OCI-LY7 (cell line): ENCODE data around the gene LTK. TPM values are rescaled to one million over a fixed set of nuclear protein-coding genes. Genes with fewer than 3 reads are reported as not detected.

ENCODE experiments used
- BruUV-seq: library from RNA; stranded (reverse); fragments of 400-500 nt; replicated peaks from 2 replicates; lab custom pipeline; 2021; lab: Mats Ljungman, UMichigan
- CTCF ChIA-PET: fragments of 300-600 bp; sonication (Branson Sonifier 250); formaldehyde crosslinking; loops from one replicate; lab custom pipeline; 2022; ENCODE audit warnings: antibody characterized with exemption; ENCODE audit not compliant: unreplicated experiment; lab: Charles Lee
- POLR2A ChIA-PET: fragments of 300-600 bp; sonication (Branson Sonifier 250); formaldehyde crosslinking; loops from one replicate; lab custom pipeline; 2022; ENCODE audit warnings: antibody characterized with exemption; lab: Charles Lee
- DNase-seq: peaks from one replicate; pipeline ENCODE4 v3.0.0-alpha.2; 2015; ENCODE audit warnings: low spot score
- H2AFZ ChIP-seq: fragments of 200-600 bp; sonication (generic), shearing (Covaris generic); 2 replicates; pipeline ENCODE4 v1.6.1; 2014; ENCODE audit warnings: mild to moderate bottlenecking, antibody characterized with exemption, low read length, moderate library complexity
- H3K27ac ChIP-seq: fragments of 200-600 bp; sonication (generic); 2 replicates; pipeline ENCODE4 v1.5.1; 2014; ENCODE audit warnings: mixed run types, low read depth, mild to moderate bottlenecking, moderate library complexity, low read length, inconsistent platforms; ENCODE audit not compliant: poor library complexity, severe bottlenecking
- H3K36me3 ChIP-seq: fragments of 200-600 bp; sonication (generic); 2 replicates; pipeline ENCODE4 v1.6.1; 2014; ENCODE audit warnings: mild to moderate bottlenecking, antibody characterized with exemption, low read length, moderate library complexity, mixed read lengths; ENCODE audit not compliant: insufficient read depth
- H3K4me1 ChIP-seq: fragments of 200-600 bp; sonication (generic); 2 replicates; pipeline ENCODE4 v1.5.1; 2014; ENCODE audit warnings: mild to moderate bottlenecking, low read length; ENCODE audit not compliant: insufficient read depth, poor library complexity, severe bottlenecking
- H3K4me2 ChIP-seq: fragments of 200-600 bp; sonication (generic); 2 replicates; pipeline ENCODE4 v1.6.1; 2014; ENCODE audit warnings: mild to moderate bottlenecking, low read length
- H3K4me3 ChIP-seq: fragments of 200-600 bp; sonication (generic); 2 replicates; pipeline ENCODE4 v1.5.1; 2014; ENCODE audit warnings: mild to moderate bottlenecking, low read depth, low read length; ENCODE audit not compliant: poor library complexity, severe bottlenecking
- H3K79me2 ChIP-seq: fragments of 200-600 bp; sonication (generic); 2 replicates; pipeline ENCODE4 v1.6.1; 2016; ENCODE audit warnings: low read depth, mild to moderate bottlenecking, low read length, moderate library complexity, mixed read lengths; ENCODE audit not compliant: insufficient read depth
- H3K9me2 ChIP-seq: fragments of 200-600 bp; sonication (generic); 2 replicates; pipeline ENCODE4 v1.6.1; 2016; ENCODE audit warnings: mild to moderate bottlenecking, low read length, mixed read lengths; ENCODE audit not compliant: insufficient read depth
- H3K9me3 ChIP-seq: fragments of 200-600 bp; sonication (generic); 2 replicates; pipeline ENCODE4 v1.6.1; 2014; ENCODE audit warnings: mild to moderate bottlenecking, mixed run types, low read length, mixed read lengths
- H4K20me1 ChIP-seq: fragments of 200-600 bp; sonication (generic); 2 replicates; pipeline ENCODE4 v1.6.1; 2014; ENCODE audit warnings: mild to moderate bottlenecking, antibody characterized with exemption, low read length, moderate library complexity, mixed read lengths; ENCODE audit not compliant: insufficient read depth
- EZH2phosphoT487 ChIP-seq: fragments of 200-600 bp; sonication (generic); IDR thresholded peaks from 2 replicates; pipeline ENCODE4 v1.6.1; 2018; ENCODE audit warnings: low read depth, borderline replicate concordance, mild to moderate bottlenecking, mixed run types, antibody characterized with exemption, low read length, moderate library complexity, mixed read lengths
- intact Hi-C: fragments of 100-400 bp; cut with micrococcal nuclease; formaldehyde crosslinking; loops from one replicate; pipeline ENCODE4 v1.10.0; 2022; ENCODE audit not compliant: unreplicated experiment
- total RNA-seq, 2 experiments: library from RNA; depleted of rRNA in 1 of 2; stranded (reverse); fragments of >200 nt in 1 of 2; shearing (Covaris generic) in 1 of 2; gene quantifications; 2 replicates each; pipeline ENCODE4 v1.2.3, GENCODE V29; 2014 to 2022
- TF ChIP-seq, protein P1 (sequence below): fragments of 200-600 bp; sonication (generic); conservative IDR thresholded peaks from 2 replicates; pipeline ENCODE4 v1.5.1; 2014; ENCODE audit warnings: mild to moderate bottlenecking, antibody characterized with exemption, low read length, moderate library complexity, mixed read lengths

LTK gene
- total RNA-seq, 2 experiments from 2014 or later, result 0.11 to 0.22 TPM

- H3K36me3 ChIP-seq, result no peaks in the 10 kb centered on the region
- TF ChIP-seq, protein P1, sequence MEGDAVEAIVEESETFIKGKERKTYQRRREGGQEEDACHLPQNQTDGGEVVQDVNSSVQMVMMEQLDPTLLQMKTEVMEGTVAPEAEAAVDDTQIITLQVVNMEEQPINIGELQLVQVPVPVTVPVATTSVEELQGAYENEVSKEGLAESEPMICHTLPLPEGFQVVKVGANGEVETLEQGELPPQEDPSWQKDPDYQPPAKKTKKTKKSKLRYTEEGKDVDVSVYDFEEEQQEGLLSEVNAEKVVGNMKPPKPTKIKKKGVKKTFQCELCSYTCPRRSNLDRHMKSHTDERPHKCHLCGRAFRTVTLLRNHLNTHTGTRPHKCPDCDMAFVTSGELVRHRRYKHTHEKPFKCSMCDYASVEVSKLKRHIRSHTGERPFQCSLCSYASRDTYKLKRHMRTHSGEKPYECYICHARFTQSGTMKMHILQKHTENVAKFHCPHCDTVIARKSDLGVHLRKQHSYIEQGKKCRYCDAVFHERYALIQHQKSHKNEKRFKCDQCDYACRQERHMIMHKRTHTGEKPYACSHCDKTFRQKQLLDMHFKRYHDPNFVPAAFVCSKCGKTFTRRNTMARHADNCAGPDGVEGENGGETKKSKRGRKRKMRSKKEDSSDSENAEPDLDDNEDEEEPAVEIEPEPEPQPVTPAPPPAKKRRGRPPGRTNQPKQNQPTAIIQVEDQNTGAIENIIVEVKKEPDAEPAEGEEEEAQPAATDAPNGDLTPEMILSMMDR, result no peak
- TF ChIP-seq EZH2phosphoT487, result no peak
- H2AFZ ChIP-seq, result peak within 1 kb of the TSS; percentile 7; the same call in 1 of the 2 replicates
- H3K9me2 ChIP-seq, result no peaks in the 10 kb centered on the region
- no peak within 1 kb of the TSS for H3K27ac ChIP-seq
- H3K4me3 ChIP-seq, result peak within 1 kb of the TSS; percentile 50
- no peaks in the 10 kb centered on the region for H3K79me2 ChIP-seq
- intact Hi-C loops, result loop anchor here (5.0 kb wide), 2 partner anchors 214 to 344 kb away; partner anchors contain the start of gene MAPKBP1
- ChIA-PET POLR2A (interaction anchor here (0.5 kb wide), 1 partner anchor 1453 kb away, joined by 3 read pairs; no protein-coding TSS in a partner anchor), CTCF (interaction anchor here (1.3 kb wide), 1 partner anchor 219 kb away, joined by 3 read pairs; no protein-coding TSS in a partner anchor)
- no TSS peak for BruUV-seq
- no peaks in the 10 kb centered on the region for H3K9me3 ChIP-seq
- peaks cover 29% of the 10 kb centered on the region for H3K4me1 ChIP-seq
- H3K4me2 ChIP-seq, result peak within 1 kb of the TSS; percentile 63
- peak; percentile 48 for DNase-seq
- no peaks in the 10 kb centered on the region for H4K20me1 ChIP-seq
Observed at GRCh38 chr15:41558400-41559238, 45.0 kb upstream of the LTK start, which contains the start of gene TYRO3. Gene TYRO3, plus strand, starts transcription at chr15:41559212. Its CDS starts 46 bp downstream, at chr15:41559258.

DNA sequence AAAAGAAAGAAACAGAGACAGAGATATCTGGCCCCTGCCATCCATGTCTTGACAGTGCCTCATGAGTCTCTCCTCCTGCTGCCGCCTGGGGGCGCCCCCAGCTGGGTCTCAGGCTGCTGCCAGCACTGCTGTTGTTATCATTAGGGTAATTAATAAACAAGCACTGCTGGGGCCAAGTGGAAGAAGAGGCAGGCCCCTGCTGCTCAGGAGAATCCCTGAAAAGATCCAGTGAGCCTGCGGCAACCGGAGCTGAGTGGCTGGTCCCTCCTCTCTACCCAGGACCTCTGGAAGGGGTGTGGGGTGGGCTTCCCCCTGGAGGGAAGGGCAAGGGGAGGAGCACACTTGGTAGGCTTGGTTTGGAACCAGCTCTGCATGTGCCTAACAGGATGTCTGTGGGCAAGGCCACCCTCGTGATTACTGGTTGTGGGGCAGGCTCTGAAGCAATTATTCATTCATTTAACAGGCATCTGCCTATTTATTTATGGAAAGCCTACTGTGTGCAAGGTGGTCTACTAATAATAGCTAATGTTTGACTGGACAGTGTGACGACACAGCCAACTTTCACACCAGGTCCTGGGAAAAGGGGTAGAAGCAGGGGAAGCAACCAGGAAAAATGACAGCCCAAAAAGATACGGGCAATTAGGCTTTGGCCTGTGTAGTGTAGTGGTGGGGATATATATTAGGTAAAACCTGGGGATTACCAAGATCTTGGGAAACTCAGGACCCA, 44.2 kb upstream of the LTK start:
- Histone ChIP-seq H3K27ac (no peak overlapping the region), H3K4me2 (peak overlapping the region; percentile 63), H3K9me2 (no peaks in the 10 kb centered on the region), H4K20me1 (no peaks in the 10 kb centered on the region), H3K4me3 (peak overlapping the region; percentile 50), H3K9me3 (no peaks in the 10 kb centered on the region), H3K79me2 (no peaks in the 10 kb centered on the region), H2AFZ (peak overlapping the region; percentile 7; the same call in 1 of the 2 replicates), H3K4me1 (peaks cover 30% of the 10 kb centered on the region), H3K36me3 (no peaks in the 10 kb centered on the region)
- no TSS peak for BruUV-seq
- peak; percentile 77 for DNase-seq
- CTCF ChIA-PET, result interaction anchor here (0.5 to 1.3 kb wide), 2 partner anchors 216 to 220 kb away, joined by 3 read pairs; partner anchors contain the start of gene MAPKBP1
- no peak for TF ChIP-seq EZH2phosphoT487
- TF ChIP-seq, protein P1, result peak; percentile 99
- POLR2A ChIA-PET, result interaction anchor here (0.5 kb wide), 1 partner anchor 1452 kb away, joined by 3 read pairs; no protein-coding TSS in a partner anchor
- intact Hi-C loops, result loop anchor here (1.0 to 5.0 kb wide), 4 partner anchors 103 to 344 kb away; partner anchors contain the start of genes MAPKBP1 and MGA
